Fibroblast of villous mesenchyme (primary cell): Measurements from ENCODE around the gene ATG4B. TPM values are rescaled to one million over a fixed set of nuclear protein-coding genes. Genes with fewer than 3 reads are reported as not detected.

Source experiments
- DNase-seq: peaks from one replicate; pipeline ENCODE4 v3.0.0-alpha.2; 2010; ENCODE audit warnings: low read depth
- H3K4me3 ChIP-seq: 2 replicates; pipeline ENCODE4 v1.5.1; 2011; ENCODE audit warnings: low read depth, mild to moderate bottlenecking, low read length
- CTCF ChIP-seq: IDR thresholded peaks from 2 replicates; pipeline ENCODE4 v1.5.1; 2012; ENCODE audit warnings: low read depth, mild to moderate bottlenecking, low read length; ENCODE audit not compliant: insufficient read depth
- total RNA-seq: library from RNA; depleted of rRNA; stranded (reverse); fragments of >200 nt; gene quantifications from 2 replicates; pipeline ENCODE4 v1.2.3, GENCODE V29; 2012

The ATG4B gene
- total RNA-seq, 1 donor: 47.1 TPM

GRCh38 chr2:241635756-241636155 lies 1.7 kb upstream of the ATG4B start:
- peak overlapping the region; percentile 87 for H3K4me3 ChIP-seq
- DNase-seq: peak; percentile 56
- no peak for TF ChIP-seq CTCF

GRCh38 chr2:241636182-241637017 lies 1.1 kb upstream of the ATG4B start:
- peak; percentile 41 for DNase-seq
- peak overlapping the region; percentile 87 for H3K4me3 ChIP-seq
- no peak for TF ChIP-seq CTCF

- H3K4me3 ChIP-seq: peak overlapping the region; percentile 87
- DNase-seq: peak; percentile 33
- TF ChIP-seq CTCF: no peak
These were observed 535 bp downstream of the ATG4B start for GRCh38 chr2:241637795-241638660.

GRCh38 chr2:241638940-241639339 lies 1.4 kb downstream of the ATG4B start:
- TF ChIP-seq CTCF: no peak
- peak overlapping the region; percentile 87 for H3K4me3 ChIP-seq
- DNase-seq: no peak

GRCh38 chr2:241639385-241639784 lies 1.9 kb downstream of the ATG4B start:
- no peak for DNase-seq
- TF ChIP-seq CTCF: no peak
- no peak overlapping the region for H3K4me3 ChIP-seq

GRCh38 chr2:241640165-241640795 lies 2.8 kb downstream of the ATG4B start:
- no peak overlapping the region for H3K4me3 ChIP-seq
- TF ChIP-seq CTCF: no peak
- no peak for DNase-seq
